Mucosa of descending colon (tissue), 3 donors: ENCODE measurements around the gene GOLGA2. TPM values are rescaled to one million over a fixed set of nuclear protein-coding genes. Genes with fewer than 3 reads are reported as not detected.
"Not testable (repeated sequence)": the region's sequence is repeated elsewhere in the genome, so short reads cannot be mapped to it uniquely, and the experiment has no call there.

Experiments
- ATAC-seq: fragments of 200-7000 bp; cut with Tn5 transposase; one replicate; pipeline ENCODE4 v1.9.1; 2020; ENCODE audit warnings: mild to moderate bottlenecking, moderate library complexity
- DNase-seq, 3 donors: peaks; one replicate each; pipeline ENCODE4 v3.0.0-alpha.2; 2020
- H3K36me3 ChIP-seq: fragments of 200-600 bp; one replicate; pipeline ENCODE4 v1.8.0; 2021; ENCODE audit warnings: low read depth, mild to moderate bottlenecking
- H3K4me1 ChIP-seq: fragments of 200-600 bp; one replicate; pipeline ENCODE4 v1.8.0; 2021; ENCODE audit warnings: low read depth, mild to moderate bottlenecking
- H3K4me3 ChIP-seq: fragments of 200-600 bp; one replicate; pipeline ENCODE4 v1.8.0; 2021; ENCODE audit warnings: mild to moderate bottlenecking
- H3K9me3 ChIP-seq: fragments of 200-600 bp; one replicate; pipeline ENCODE4 v1.8.0; 2021; ENCODE audit warnings: mild to moderate bottlenecking
- CTCF ChIP-seq: fragments of 200-600 bp; IDR thresholded peaks from one replicate; pipeline ENCODE4 v1.8.0; 2022; ENCODE audit warnings: antibody characterized with exemption, mild to moderate bottlenecking
- intact Hi-C, 2 donors: fragments of 100-400 bp; cut with DNase I in 1 of 2; cut with micrococcal nuclease in 1 of 2; formaldehyde crosslinking; loops; one replicate each; pipeline versions ENCODE4 v1.11.0 to v1.11.1; 2022; cut with DNase I, micrococcal nuclease
- total RNA-seq, 3 donors: library from RNA; stranded (reverse); fragmentation: NEBNext Ultra II Directional in 2 of 3; extraction: Animal tissue kit (Norgen Biotek cat#: 25700) in 2 of 3; gene quantifications; one replicate each; pipeline versions ENCODE4 v1.2.1 to v1.2.4, GENCODE V29; 2021 to 2023
- donor health status: DM: no; HTN: no; CAD: no; lungs with moderate emphysema.
- donor health status: DM: no; HTN: no; CAD: no.
- donor health status: DM: no; HTN: yes; CAD: no.

Gene GOLGA2
- total RNA-seq, 3 donors from 2014 or later, result 90.3 to 118 (median 96.5) TPM

DNA sequence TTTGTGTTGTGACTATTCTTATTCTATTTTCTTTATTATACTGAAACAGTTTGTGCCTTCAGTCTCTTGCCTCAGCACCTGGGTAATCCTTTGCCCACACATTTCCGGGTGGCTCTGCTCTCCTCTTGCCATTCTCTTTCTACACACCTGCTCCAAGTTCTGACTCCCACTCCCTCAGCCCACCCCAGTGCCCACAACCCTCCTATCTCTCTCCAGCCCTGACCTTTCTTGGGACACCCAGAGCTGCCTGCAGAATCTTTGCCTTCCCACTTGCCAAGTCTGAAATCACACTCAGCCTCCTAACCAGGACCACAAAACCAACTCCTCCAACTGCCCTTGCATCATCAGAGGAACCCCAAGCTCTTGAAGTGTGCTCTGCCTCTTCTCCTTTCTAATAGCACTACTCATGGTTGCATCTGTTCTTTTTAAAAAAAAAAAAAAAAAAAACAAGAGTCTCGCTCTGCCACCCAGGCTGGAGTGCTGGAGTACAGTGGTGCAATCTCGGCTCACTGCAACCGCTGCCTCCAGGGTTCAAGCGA is 4.3 kb upstream of the GOLGA2 start:
- DNase-seq, result no peak
- ATAC-seq, result no peak
- TF ChIP-seq CTCF, result no peak
- H3K9me3 ChIP-seq, result no peaks in the 10 kb centered on the region
- H3K4me1 ChIP-seq, result peaks cover 8% of the 10 kb centered on the region
- no peak overlapping the region for H3K4me3 ChIP-seq
- H3K36me3 ChIP-seq, result peaks cover 5% of the 10 kb centered on the region
- intact Hi-C loops, result no loop called here

DNA sequence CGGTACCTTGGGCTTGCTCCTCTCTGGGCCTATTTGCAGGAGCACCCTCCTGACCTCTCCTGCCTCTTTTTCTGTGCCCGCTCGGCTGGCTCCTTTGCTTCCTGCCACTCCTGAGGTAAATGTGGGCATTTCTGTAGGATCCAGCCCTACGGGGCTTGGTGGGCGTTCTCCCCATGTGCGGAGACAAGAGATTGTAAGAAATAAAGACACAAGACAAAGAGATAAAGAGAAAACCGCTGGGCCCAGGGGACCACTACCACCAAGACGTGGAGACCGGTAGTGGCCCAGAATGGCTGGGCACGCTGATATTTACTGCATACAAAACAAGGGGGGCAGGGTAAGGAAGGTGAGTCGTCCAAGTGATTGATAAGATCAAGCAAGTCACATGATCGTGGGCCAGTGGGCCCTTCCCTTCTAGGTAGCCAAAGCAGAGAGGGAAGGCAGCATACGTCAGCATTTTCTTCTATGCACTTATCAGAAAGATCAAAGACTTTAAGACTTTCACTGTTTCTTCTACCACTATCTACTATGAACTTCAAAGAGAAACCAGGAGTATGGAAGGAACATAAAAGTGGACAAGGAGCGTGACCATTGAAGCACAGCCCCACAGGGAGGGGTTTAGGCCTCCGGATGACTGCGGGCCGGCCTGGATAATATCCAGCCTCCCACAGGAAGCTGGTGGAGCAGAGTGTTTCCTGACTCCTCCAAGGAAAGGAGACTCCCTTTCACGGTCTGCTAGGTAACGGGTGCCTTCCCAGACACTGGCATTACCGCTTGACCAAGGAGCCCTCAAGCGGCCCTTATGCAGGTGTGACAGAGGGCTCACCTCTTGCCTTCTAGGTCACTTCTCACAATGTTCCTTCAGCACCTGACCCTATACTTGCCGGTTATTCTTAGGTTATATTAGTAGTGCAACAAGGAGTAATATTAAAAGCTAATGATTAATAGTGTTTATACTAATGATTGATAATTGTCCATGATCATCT is 3.6 kb upstream of the GOLGA2 start:
- intact Hi-C loops, ATAC-seq, H3K36me3 ChIP-seq, DNase-seq, H3K4me3 ChIP-seq, H3K9me3 ChIP-seq: not testable (repeated sequence)
- peaks cover 15% of the 10 kb centered on the region for H3K4me1 ChIP-seq

- Histone ChIP-seq H3K36me3 (peaks cover 7% of the 10 kb centered on the region), H3K4me3 (peak overlapping the region; percentile 58), H3K9me3 (no peaks in the 10 kb centered on the region), H3K4me1 (peaks cover 19% of the 10 kb centered on the region)
- no peak for TF ChIP-seq CTCF
- DNase-seq, result peak in 1 of 3 donors; percentile 31
- intact Hi-C loops, result no loop called here
- ATAC-seq, result peak; percentile 18
Observed at GRCh38 chr9:128276574-128277270, 915 bp upstream of the GOLGA2 start.

GRCh38 chr9:128276008-128276573 is 284 bp upstream of the GOLGA2 start, which contains the start of gene SWI5:
Gene SWI5 (plus strand): TSS chr9:128276276.
- peak; percentile 99 to 100 (median 99) for DNase-seq
- H3K4me3 ChIP-seq, result peak within 1 kb of the TSS; percentile 58
- H3K9me3 ChIP-seq, result no peaks in the 10 kb centered on the region
- intact Hi-C loops, result no loop called here
- peaks cover 19% of the 10 kb centered on the region for H3K4me1 ChIP-seq
- ATAC-seq, result peak; percentile 97
- H3K36me3 ChIP-seq, result peaks cover 7% of the 10 kb centered on the region
- peak; percentile 45 for TF ChIP-seq CTCF

GRCh38 chr9:128274245-128274644 is 1.6 kb downstream of the GOLGA2 start:
- intact Hi-C loops, result no loop called here
- no peak overlapping the region for H3K4me3 ChIP-seq
- no peak for ATAC-seq

More at GRCh38 chr9:128274245-128274644, 1.6 kb downstream of the GOLGA2 start:
- peaks cover 7% of the 10 kb centered on the region for H3K36me3 ChIP-seq
- no peaks in the 10 kb centered on the region for H3K9me3 ChIP-seq
- H3K4me1 ChIP-seq, result peaks cover 19% of the 10 kb centered on the region
- no peak for TF ChIP-seq CTCF
- DNase-seq, result no peak
